HL-60/S4 treated with phorbol 12-myristate 13-acetate at 8.2 ng/mL for 4 days and 3 days (cell line): Measurements from ENCODE around the gene GJB5.

Source experiments
- in situ Hi-C: fragments of 300-500 bp; cut with MboI; formaldehyde crosslinking; loops from 2 replicates; pipeline ENCODE4 v1.15.0; 2022; ENCODE audit warnings: low sequenced_read_pairs

Gene GJB5

GRCh38 chr1:34744851-34745250 lies 10.0 kb upstream of the GJB5 start:
- in situ Hi-C loops, result no loop called here

DNA sequence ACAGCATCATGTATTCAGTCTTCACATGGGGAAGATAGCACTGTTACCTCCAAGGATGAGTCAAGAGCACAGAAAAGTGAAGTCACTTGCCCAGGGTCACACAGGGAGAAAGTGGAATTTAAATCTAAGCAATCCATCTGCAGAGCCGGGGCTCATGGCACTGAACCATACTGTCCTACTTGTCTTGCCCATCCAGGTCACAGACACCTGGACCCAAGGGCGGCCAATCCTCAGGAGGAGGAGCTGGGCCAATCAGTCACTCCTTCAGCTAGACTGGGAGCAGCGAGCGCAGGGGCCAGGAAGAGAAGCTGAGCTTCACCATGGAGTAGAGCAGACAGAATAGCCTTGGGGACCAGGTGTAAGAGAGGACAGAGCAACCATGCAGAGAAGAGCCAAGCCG lies 9.2 kb upstream of the GJB5 start:
- in situ Hi-C loops, result no loop called here

DNA sequence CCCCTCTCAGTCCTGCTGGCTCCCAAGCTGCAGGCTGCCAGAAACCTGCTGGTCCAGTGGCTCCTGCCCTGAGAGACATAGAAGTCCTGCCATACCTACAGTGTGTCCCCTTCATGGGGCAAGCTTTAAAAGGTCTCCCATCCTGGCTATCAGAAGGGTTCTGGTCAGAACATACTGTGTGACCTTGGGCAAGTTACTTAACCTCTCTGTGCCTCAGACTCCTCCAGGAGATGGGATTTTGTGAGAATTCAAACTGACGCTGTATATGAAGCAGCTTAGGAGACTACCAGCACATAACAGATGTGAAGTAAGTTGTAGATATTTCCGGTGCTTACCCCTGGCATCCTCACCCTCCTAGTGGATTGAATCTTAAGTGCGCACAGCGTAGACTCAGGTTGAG lies 8.7 kb upstream of the GJB5 start:
- in situ Hi-C loops, result no loop called here

GRCh38 chr1:34746785-34747637 lies 7.8 kb upstream of the GJB5 start:
- in situ Hi-C loops, result no loop called here

DNA sequence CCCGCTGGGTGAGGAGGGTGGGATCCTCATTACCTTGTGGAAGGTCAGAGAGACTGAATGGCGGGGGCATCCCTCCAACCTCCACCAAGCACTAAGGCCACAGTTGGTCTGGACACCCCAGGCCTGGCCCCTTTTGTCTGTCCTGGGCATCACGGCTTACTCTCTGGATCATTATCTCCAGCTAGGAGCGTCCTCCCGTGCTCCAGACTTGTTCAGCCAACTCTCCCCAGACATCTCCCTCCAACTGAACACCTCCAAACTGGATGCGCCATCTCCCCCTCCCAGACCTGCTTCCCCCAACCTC lies 7.3 kb upstream of the GJB5 start:
- in situ Hi-C loops, result no loop called here

DNA sequence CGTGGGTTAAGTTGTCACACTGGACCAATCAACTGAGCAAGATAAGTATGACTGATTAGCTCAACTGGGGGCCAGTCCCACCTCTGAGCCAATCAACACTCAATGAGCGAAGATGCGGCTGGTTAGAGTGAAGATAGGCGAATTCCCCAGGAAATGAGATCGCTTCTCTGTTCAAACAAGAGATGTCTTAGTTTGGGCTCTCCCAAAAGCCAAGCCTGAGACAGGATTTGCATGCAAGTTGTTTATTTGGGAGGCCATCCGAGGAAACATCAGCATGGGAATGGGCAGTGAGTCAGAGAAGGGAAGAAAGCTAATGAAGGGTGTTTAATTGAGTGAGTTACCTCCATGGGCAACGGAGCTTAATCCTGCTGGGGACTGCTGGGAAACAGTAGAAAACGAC lies 4.9 kb upstream of the GJB5 start:
- in situ Hi-C loops, result no loop called here

DNA sequence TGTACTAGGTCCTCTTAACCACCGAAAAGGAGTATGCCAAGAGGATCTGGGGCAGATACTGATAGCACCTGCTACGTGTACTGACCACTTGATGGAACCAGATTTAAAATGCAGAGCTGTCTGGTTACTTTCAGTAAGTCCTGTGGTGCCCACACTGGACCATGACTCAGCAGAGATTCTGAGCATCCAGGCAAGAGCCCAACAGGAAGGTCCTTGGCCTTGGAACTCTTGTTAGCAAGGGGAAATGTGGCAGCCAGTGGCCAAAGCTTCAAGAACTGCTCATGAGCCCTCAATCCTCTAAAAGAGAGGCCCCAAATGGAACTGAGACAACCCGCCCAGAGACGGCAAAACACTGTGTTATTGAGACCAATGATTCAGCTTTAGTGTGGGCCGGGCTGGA lies 4.2 kb upstream of the GJB5 start:
- in situ Hi-C loops, result no loop called here

DNA sequence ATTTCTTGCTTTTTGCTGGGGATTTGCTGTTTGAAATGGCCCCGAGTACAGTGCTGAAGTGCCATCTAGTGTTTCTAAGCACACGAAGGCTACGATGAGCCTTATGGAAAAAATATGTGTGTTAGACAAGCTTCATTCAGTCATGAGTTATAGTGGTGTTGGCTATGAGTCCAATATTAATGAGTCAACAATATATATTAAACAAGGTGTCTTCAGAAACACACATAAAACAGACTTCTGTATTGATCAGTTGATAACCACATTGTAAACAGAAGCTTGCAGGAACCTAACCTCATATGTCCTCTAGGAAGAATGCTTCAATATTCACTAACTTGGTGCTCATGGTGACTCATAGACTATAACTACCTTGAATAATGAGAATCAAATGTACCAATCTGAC lies 1.7 kb upstream of the GJB5 start:
- in situ Hi-C loops, result no loop called here

GRCh38 chr1:34755961-34756360 lies 1.1 kb downstream of the GJB5 start:
- in situ Hi-C loops, result no loop called here

GRCh38 chr1:34757386-34757785 lies 2.5 kb downstream of the GJB5 start:
- in situ Hi-C loops, result no loop called here

DNA sequence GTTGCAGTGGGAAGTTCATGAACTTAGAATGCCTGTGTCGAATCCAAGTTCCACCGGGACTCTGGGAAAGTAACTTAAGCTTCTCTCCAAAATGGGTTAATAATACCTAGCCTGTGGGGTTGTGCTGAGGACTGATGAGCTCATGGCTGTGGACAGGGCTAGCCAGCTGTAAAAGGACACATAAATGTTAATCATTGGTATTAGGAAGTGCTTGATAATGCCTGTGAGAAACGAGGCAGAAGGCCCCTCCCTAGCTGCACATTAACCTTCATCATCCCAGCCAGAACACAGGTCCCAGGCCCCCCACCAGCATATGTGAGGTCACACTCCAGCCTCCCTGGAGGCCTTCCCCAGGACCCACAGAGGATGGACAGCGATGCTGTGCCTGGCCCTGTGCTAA lies 3.9 kb downstream of the GJB5 start:
- in situ Hi-C loops, result no loop called here

DNA sequence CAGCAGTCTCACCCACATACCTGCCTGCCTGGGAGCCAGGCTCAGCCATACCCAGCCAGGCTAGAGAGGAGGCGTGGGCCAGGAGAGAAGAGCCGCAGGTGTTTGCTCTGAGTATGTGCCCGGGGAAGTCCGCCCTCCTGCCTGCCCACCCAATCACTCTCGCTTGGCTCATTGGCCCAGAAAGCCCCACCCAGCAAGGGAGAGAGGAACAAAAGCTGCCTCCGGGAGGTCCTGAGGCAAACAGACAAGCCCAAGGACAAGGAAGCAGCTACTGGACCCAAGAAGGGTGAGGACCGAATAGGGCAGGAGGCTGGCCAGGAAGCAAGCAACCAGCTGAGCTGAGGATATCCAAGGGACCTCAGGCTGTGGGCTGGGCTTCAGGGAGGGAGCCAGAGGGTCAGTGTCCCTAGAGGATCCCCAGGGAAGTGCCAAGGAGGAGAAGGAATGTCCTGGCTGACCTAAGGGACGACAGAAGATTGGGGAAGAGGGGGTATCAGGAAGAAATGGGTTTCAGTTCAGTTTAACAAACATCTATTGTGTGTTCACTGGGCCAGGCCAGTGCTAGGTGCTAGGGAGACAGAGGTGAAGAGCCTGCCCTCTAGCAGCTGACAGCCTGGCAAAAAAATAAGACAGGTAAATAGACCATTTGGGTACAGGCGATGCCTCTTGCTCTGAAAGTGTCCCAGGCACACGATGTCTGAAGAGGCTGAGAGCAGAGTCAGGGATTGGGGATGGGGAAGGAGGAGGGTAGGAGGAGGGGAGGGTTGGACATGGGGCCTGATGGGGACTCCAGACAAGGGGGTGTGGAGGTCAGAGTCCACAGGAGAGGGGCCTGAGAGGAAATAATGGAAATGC lies 4.9 kb downstream of the GJB5 start, which contains the start of gene GJB4:
Gene GJB4 (plus strand): TSS at position 238 of the 855 bp plus-strand sequence. CDS start 1,515 bp downstream, outside the sequence.
- in situ Hi-C loops, result no loop called here

DNA sequence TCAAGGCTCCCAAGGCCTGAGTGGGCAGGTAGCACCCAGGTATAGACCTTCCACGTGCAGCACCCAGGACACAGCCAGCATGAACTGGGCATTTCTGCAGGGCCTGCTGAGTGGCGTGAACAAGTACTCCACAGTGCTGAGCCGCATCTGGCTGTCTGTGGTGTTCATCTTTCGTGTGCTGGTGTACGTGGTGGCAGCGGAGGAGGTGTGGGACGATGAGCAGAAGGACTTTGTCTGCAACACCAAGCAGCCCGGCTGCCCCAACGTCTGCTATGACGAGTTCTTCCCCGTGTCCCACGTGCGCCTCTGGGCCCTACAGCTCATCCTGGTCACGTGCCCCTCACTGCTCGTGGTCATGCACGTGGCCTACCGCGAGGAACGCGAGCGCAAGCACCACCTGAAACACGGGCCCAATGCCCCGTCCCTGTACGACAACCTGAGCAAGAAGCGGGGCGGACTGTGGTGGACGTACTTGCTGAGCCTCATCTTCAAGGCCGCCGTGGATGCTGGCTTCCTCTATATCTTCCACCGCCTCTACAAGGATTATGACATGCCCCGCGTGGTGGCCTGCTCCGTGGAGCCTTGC lies 6.4 kb downstream of the GJB5 start:
- in situ Hi-C loops, result no loop called here

- in situ Hi-C loops, result no loop called here
Measured at GRCh38 chr1:34761776-34762307, 7.0 kb downstream of the GJB5 start.

GRCh38 chr1:34762474-34763141 lies 7.8 kb downstream of the GJB5 start:
- in situ Hi-C loops, result no loop called here

DNA sequence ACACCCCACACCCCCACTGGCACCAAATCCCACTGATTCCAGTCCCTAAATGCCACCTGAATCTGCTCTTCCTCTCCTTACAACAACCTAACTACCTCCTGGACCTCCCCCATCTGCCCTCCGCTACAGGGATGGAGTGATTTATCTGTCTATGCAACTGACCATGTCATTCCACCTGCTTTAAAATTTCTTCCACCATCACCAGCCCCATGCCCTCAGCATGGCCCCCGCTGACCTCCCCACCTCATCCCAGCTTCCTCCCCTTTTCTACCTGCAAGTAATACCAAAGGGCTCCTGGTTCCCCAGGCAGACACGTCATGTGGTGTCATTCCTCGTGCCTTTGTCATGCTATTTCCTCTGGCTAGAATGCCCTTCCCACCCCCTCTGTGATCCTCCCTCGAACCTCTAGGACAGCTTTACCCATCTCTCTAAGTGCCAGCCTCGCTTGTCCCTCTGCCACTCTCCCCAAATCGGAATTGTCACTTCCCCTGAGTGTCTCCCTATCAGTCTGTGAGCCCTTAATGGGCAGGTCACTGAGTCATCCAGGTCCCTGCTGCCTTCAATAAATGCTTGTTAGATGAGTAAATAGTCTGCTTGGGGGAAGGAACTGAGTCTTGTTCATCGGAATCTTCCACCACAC lies 8.4 kb downstream of the GJB5 start:
- in situ Hi-C loops, result no loop called here

DNA sequence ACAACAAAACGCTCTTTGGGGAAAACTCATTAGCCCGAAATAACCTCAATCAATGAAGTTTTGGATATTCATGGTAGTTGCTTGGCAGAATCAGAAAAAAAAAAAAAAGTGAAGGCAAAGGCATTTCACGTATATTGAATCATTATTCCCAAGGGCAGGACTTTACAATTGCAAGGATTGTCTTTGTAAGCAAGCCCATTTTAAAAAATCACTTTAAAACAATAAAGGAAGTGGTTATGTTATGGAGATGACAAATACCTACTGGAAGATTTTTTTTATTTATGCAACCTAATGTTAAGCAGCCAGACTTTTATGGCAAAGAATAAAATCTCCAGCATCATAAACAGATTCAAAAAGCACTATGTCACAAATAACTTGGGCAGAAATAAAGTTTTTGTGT lies 14.0 kb downstream of the GJB5 start:
- in situ Hi-C loops, result no loop called here

- in situ Hi-C loops, result no loop called here
Measured at GRCh38 chr1:34770891-34771504, 16.2 kb downstream of the GJB5 start.

DNA sequence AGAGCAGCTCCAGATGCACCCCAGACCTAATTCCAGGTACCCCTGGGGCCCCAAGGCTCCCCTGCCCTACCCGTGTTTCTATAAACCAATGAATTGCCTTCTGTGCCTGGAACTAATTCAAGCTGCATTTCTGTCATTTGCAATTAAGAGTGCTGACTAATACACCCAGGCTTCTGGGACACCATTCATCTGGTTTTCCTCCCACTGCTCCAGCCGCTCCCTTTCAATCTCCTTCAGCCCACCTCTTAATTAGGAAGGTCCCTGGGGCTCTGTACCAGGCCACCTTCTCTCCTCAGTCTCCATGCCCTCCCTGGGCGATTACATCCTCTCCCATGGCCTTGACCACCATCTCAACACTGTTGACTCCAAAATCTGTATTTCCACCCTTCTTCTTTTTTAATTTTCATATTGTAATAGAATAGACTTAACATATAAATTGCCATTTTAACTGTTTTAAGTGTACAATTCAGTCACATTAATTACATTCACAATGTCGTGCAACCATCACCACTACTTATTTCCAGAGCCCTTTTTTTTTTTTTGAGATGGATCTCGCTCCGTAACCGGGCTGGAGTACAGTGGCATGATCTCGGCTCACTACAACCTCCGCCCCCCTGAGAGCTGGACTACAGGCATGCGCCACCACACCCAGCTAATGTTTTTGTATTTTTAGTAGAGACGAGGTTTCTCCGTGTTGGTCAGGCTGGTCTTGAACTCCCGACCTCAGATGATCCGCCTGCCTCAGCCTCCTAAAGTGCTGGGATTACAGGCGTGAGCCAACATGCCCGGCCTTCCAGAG lies 16.9 kb downstream of the GJB5 start:
- in situ Hi-C loops, result no loop called here
